ENCODE data around the gene XPNPEP1.

DNA sequence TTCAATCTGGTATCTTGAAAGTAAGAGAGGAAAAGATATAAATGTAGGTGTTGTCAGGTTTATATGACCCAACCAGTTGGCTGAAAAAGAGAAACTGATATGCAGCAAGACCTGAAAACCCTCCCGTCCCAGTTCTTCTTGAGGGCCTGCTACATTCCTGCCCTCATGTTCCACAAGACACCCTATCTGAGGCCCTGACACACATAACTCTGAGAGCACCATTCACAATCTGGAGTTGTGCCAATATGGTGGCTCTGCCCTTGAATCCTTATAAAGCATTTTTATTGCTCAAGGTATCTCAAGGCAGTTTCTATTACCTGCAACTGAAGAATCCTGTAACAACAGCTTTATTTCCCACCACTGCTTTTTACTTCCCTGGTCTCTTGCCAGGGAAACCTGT lies 17.0 kb downstream of the XPNPEP1 start:
- TF ChIP-seq ZNF274 (IDR thresholded peaks at IDR 0.05; ENCODE audit: low read depth, low read length) (no peak), YY1 (IDR thresholded peaks at IDR 0.05; ENCODE audit: insufficient read depth, insufficient read length) (no peak)
